Vagina (tissue), 2 donors: ENCODE results near the gene CNNM2. TPM values are rescaled to one million over a fixed set of nuclear protein-coding genes. Genes with fewer than 3 reads are reported as not detected.

Experiments
- DNase-seq, 2 donors: peaks; one replicate each; pipeline ENCODE4 v3.0.0-alpha.2; 2017; ENCODE audit errors: extremely low spot score in 2 of 2
- H3K27ac ChIP-seq: fragments of 200-600 bp; sonication (generic); one replicate; pipeline ENCODE4 v1.5.1; 2019
- H3K27me3 ChIP-seq: fragments of 200-600 bp; sonication (generic); one replicate; pipeline ENCODE4 v1.5.1; 2019
- H3K36me3 ChIP-seq, 2 donors: fragments of 200-600 bp; sonication (generic); one replicate each; pipeline ENCODE4 v1.5.1; 2017 to 2019
- H3K4me1 ChIP-seq: fragments of 200-600 bp; sonication (generic); one replicate; pipeline ENCODE4 v1.5.1; 2019
- H3K4me3 ChIP-seq, 2 donors: fragments of 200-600 bp; sonication (generic); 1 replicate in 1 of 2; 2 replicates in 1 of 2; pipeline ENCODE4 v1.5.1; 2016 to 2019
- H3K9me3 ChIP-seq: fragments of 200-600 bp; sonication (generic); one replicate; pipeline ENCODE4 v1.5.1; 2019
- POLR2A ChIP-seq, 2 donors: fragments of 450-650 bp; IDR thresholded peaks; one replicate each; pipeline ENCODE4 v1.6.1; 2017; ENCODE audit warnings: antibody characterized with exemption in 2 of 2, mild to moderate bottlenecking in 2 of 2, moderate library complexity in 2 of 2
- POLR2AphosphoS5 ChIP-seq, 2 donors: sonication (generic); formaldehyde crosslinking; IDR thresholded peaks; one replicate each; pipeline ENCODE4 v1.9.0; 2017; ENCODE audit warnings: antibody characterized with exemption in 2 of 2, mild to moderate bottlenecking in 2 of 2, low read depth in 1 of 2; ENCODE audit not compliant: insufficient read depth in 1 of 2
- intact Hi-C: fragments of 100-400 bp; cut with DNase I; formaldehyde crosslinking; loops from one replicate; pipeline ENCODE4 v1.15.1; 2023
- total RNA-seq: library from RNA; depleted of rRNA; stranded (reverse); fragments of >200 nt; gene quantifications from one replicate; pipeline ENCODE4 v1.2.3, GENCODE V29; 2016
- TF ChIP-seq, protein P1 (sequence below), 3 experiments: fragments of 450-650 bp in 2 of 3; fragments of 200-600 bp in 1 of 3; sonication (generic) in 1 of 3; IDR thresholded peaks; one replicate each; pipeline ENCODE4 v1.5.1; 2017 to 2019; ENCODE audit warnings: antibody characterized with exemption in 3 of 3, mild to moderate bottlenecking in 2 of 3, moderate library complexity in 2 of 3

The CNNM2 gene
- total RNA-seq, 1 donor from 2014 or later = 9.6 TPM

DNA sequence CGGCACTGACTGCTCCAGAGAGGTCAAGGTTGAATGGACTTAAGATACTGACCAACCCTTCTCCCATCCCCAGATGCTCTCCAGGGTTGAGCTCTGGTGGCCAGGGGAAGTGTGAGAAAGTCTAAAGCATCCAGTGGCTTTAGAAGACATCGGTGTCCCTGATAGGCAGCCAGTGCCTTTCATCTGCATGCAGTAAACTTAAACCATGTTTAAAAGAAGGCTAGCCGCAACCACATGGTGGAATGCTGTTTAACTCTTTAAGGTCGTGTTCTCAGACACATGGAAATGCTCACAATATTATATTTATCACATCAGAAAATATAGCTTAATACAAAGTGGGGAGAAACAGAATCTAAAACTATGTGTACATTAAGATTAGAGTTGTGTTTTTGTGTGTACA is 137.0 kb downstream of the CNNM2 start:
- intact Hi-C loops = no loop called here
- TF ChIP-seq POLR2AphosphoS5 (IDR thresholded peaks at IDR 0.05; ENCODE audit: insufficient read depth in 1 of 2, low read depth in 1 of 2) (no peak), POLR2A (IDR thresholded peaks at IDR 0.05) (no peak)
- TF ChIP-seq, protein P1, sequence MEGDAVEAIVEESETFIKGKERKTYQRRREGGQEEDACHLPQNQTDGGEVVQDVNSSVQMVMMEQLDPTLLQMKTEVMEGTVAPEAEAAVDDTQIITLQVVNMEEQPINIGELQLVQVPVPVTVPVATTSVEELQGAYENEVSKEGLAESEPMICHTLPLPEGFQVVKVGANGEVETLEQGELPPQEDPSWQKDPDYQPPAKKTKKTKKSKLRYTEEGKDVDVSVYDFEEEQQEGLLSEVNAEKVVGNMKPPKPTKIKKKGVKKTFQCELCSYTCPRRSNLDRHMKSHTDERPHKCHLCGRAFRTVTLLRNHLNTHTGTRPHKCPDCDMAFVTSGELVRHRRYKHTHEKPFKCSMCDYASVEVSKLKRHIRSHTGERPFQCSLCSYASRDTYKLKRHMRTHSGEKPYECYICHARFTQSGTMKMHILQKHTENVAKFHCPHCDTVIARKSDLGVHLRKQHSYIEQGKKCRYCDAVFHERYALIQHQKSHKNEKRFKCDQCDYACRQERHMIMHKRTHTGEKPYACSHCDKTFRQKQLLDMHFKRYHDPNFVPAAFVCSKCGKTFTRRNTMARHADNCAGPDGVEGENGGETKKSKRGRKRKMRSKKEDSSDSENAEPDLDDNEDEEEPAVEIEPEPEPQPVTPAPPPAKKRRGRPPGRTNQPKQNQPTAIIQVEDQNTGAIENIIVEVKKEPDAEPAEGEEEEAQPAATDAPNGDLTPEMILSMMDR (IDR thresholded peaks at IDR 0.05) = no peak
- H3K9me3 ChIP-seq = no peaks in the 10 kb centered on the region
- peaks cover 7% of the 10 kb centered on the region for H3K4me1 ChIP-seq
- H3K27ac ChIP-seq = peak overlapping the region; percentile 53
- no peak for DNase-seq
- peaks cover 0 to 5% of the 10 kb centered on the region in 2 donors for H3K36me3 ChIP-seq
- no peaks in the 10 kb centered on the region for H3K27me3 ChIP-seq
- no peak overlapping the region for H3K4me3 ChIP-seq

DNA sequence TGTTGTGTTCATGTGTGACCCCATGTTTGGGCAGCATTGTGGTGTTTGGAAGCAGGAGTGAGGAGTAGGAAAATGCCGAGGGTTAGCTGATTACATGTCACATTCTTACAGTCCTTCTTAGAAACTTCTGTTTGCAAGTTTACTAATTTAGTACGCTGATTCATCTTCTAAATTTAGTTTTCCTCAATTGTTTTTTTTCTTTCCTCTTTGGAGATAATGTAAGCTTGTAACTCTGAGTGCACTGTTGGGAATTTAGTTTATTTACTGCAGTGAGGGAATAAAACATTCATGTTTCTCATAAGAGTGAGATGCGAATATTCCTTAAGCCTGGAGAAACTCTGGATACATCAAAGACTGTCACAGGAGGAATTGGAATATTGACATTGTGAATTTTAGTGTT is 139.9 kb downstream of the CNNM2 start:
- H3K9me3 ChIP-seq = no peaks in the 10 kb centered on the region
- TF ChIP-seq POLR2AphosphoS5 (IDR thresholded peaks at IDR 0.05; ENCODE audit: insufficient read depth in 1 of 2, low read depth in 1 of 2) = no peak
- peaks cover 0 to 5% of the 10 kb centered on the region in 2 donors for H3K36me3 ChIP-seq
- no peak overlapping the region for H3K4me3 ChIP-seq
- H3K27me3 ChIP-seq = no peaks in the 10 kb centered on the region
- no peak for DNase-seq
- H3K27ac ChIP-seq = peak overlapping the region; percentile 27
- intact Hi-C loops = no loop called here
- peaks cover 7% of the 10 kb centered on the region for H3K4me1 ChIP-seq

DNA sequence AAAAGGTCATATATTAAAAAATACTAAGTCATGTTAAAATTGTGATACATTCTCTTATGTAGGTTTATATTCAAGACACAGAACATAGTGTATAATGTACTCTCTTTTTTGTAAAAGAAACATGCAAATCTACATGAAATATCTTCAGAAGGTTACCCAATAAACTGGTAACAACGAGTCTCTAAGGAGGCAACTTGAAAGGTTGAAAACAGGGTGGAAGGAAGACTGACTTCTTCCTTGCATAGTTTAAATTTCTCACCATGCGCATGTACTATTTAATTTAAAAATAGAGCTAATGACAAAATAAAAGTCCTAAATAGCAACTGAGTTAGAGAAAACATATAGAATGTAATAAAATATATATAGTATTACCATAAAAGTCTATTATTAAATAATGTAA is 142.5 kb downstream of the CNNM2 start:
- TF ChIP-seq, protein P1 (IDR thresholded peaks at IDR 0.05) = no peak
- Histone ChIP-seq H3K4me1 (no peaks in the 10 kb centered on the region), H3K27ac (no peak overlapping the region), H3K27me3 (no peaks in the 10 kb centered on the region), H3K36me3 (peaks cover 0 to 5% of the 10 kb centered on the region in 2 donors), H3K9me3 (no peaks in the 10 kb centered on the region), H3K4me3 (no peak overlapping the region)
- intact Hi-C loops = no loop called here
- no peak for DNase-seq

DNA sequence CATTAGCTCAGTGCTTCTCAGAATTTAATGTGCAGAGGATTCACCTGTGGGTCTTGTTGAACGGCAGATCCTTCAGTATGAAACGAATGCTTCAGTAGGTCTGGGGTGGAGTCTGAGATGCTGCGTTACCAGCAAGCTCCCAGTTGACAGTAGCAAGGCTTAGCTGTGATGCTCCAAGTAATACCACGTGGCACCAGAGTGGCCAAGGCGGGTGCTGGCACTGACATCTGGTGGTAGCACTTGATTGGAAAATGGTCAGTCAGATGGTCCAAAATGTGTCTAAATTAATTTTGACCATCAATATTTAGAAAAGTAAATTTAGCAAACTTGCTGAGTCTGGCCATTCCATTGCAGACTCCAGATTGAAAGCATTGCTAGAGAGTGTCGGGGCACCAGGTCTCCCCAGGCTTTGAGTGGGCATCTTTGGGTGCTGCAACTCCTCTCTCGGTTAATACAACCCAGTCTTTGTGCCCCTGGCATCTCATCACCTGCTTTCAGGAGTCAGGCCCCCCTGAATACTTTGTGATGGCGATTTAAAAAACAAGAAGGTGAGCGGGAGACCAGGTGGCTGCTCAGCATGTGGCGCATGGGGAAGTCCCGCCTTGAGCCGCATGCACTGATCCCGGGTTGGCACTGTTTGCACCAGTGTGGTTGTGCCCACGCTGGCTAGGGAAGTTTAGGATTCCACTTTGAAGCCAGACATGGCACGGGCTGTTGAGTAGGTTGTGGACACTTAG is 144.9 kb downstream of the CNNM2 start:
- no peaks in the 10 kb centered on the region for H3K9me3 ChIP-seq
- H3K27me3 ChIP-seq = no peaks in the 10 kb centered on the region
- no peaks in the 10 kb centered on the region for H3K4me1 ChIP-seq
- no peaks in the 10 kb centered on the region for H3K36me3 ChIP-seq
- H3K4me3 ChIP-seq = no peak overlapping the region
- TF ChIP-seq, protein P1 (IDR thresholded peaks at IDR 0.05) = no peak
- no peak for TF ChIP-seq POLR2A (IDR thresholded peaks at IDR 0.05)
- no peak for TF ChIP-seq POLR2AphosphoS5 (IDR thresholded peaks at IDR 0.05; ENCODE audit: insufficient read depth in 1 of 2, low read depth in 1 of 2)
- no peak overlapping the region for H3K27ac ChIP-seq
- no peak for DNase-seq
- intact Hi-C loops = no loop called here

DNA sequence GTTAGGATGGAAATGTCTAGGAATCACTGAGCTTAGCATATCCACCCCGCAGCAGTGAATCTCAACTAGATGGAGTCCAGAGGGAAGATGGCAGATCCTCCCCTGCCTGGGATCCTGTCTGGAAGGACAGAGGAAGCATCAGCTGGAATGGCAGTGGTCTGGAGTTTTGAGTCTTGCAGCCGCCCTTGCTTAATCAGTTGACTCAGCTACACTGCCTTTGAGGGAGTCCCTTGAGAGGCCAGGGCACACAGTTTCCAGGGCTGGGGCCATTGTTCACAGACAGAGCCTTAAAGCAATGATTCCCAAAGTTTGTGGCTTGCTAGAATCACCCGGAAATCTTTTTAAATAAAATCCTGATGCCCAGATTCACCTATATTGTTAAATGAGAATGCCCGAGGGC is 146.9 kb downstream of the CNNM2 start:
- Histone ChIP-seq H3K36me3 (no peaks in the 10 kb centered on the region), H3K4me3 (no peak overlapping the region), H3K9me3 (no peaks in the 10 kb centered on the region), H3K4me1 (no peaks in the 10 kb centered on the region), H3K27ac (no peak overlapping the region), H3K27me3 (no peaks in the 10 kb centered on the region)
- DNase-seq = no peak
- TF ChIP-seq POLR2AphosphoS5 (IDR thresholded peaks at IDR 0.05; ENCODE audit: insufficient read depth in 1 of 2, low read depth in 1 of 2) = no peak
- no peak for TF ChIP-seq POLR2A (IDR thresholded peaks at IDR 0.05)
- TF ChIP-seq, protein P1 (IDR thresholded peaks at IDR 0.05) = no peak
- intact Hi-C loops = no loop called here
